Activated naive CD8-positive, alpha-beta T cell treated with anti-CD3 and anti-CD28 coated beads, Interleukin-2, amount 50 U/mL, for 24 hours (primary cell): Measurements from ENCODE around the gene KANK4.

Source experiments
- ATAC-seq: fragments of 150-1000 bp; cut with Tn5 transposase; one replicate; pipeline ENCODE4 v1.10.0; 2021
- DNase-seq: peaks from one replicate; pipeline ENCODE4 v3.0.0; 2021
- H3K27ac Mint-ChIP-seq: one replicate; pipeline ENCODE4 v1.8.0; 2021; ENCODE audit warnings: mild to moderate bottlenecking, mixed read lengths
- H3K27me3 Mint-ChIP-seq: one replicate; pipeline ENCODE4 v1.8.0; 2021; ENCODE audit warnings: mixed read lengths
- H3K36me3 Mint-ChIP-seq: one replicate; pipeline ENCODE4 v1.8.0; 2021; ENCODE audit warnings: low read depth, mixed read lengths
- H3K4me1 Mint-ChIP-seq: one replicate; pipeline ENCODE4 v1.8.0; 2021; ENCODE audit warnings: mixed read lengths
- H3K4me3 Mint-ChIP-seq: one replicate; pipeline ENCODE4 v1.8.0; 2021; ENCODE audit warnings: mild to moderate bottlenecking, moderate library complexity, mixed read lengths
- H3K9me3 Mint-ChIP-seq: one replicate; pipeline ENCODE4 v1.8.0; 2021; ENCODE audit warnings: mixed read lengths

KANK4 gene

GRCh38 chr1:62346886-62347285 is 27.7 kb upstream of the KANK4 start:
- DNase-seq (no peak), ATAC-seq (no peak)
- Mint-ChIP-seq H3K4me3 (no peak overlapping the region), H3K36me3 (no peaks in the 10 kb centered on the region), H3K4me1 (no peaks in the 10 kb centered on the region), H3K27me3 (peaks cover 3% of the 10 kb centered on the region), H3K9me3 (no peaks in the 10 kb centered on the region), H3K27ac (no peak overlapping the region)

GRCh38 chr1:62343911-62344310 is 24.7 kb upstream of the KANK4 start:
- H3K4me3 Mint-ChIP-seq, result no peak overlapping the region
- no peak overlapping the region for H3K27ac Mint-ChIP-seq
- DNase-seq (no peak), ATAC-seq (no peak)
- no peaks in the 10 kb centered on the region for H3K9me3 Mint-ChIP-seq
- H3K27me3 Mint-ChIP-seq, result peaks cover 3% of the 10 kb centered on the region
- H3K36me3 Mint-ChIP-seq, result no peaks in the 10 kb centered on the region
- no peaks in the 10 kb centered on the region for H3K4me1 Mint-ChIP-seq

- H3K9me3 Mint-ChIP-seq, result no peaks in the 10 kb centered on the region
- H3K4me3 Mint-ChIP-seq, result no peak overlapping the region
- H3K4me1 Mint-ChIP-seq, result no peaks in the 10 kb centered on the region
- no peak for DNase-seq
- ATAC-seq, result no peak
- no peaks in the 10 kb centered on the region for H3K36me3 Mint-ChIP-seq
- H3K27ac Mint-ChIP-seq, result no peak overlapping the region
- peaks cover 3% of the 10 kb centered on the region for H3K27me3 Mint-ChIP-seq
Observed at GRCh38 chr1:62342270-62342669, 23.0 kb upstream of the KANK4 start.

GRCh38 chr1:62341615-62342014 is 22.4 kb upstream of the KANK4 start:
- DNase-seq (no peak), ATAC-seq (no peak)
- no peaks in the 10 kb centered on the region for H3K9me3 Mint-ChIP-seq
- H3K4me3 Mint-ChIP-seq, result no peak overlapping the region
- H3K4me1 Mint-ChIP-seq, result no peaks in the 10 kb centered on the region
- no peaks in the 10 kb centered on the region for H3K36me3 Mint-ChIP-seq
- H3K27me3 Mint-ChIP-seq, result peaks cover 3% of the 10 kb centered on the region
- H3K27ac Mint-ChIP-seq, result no peak overlapping the region

- H3K36me3 Mint-ChIP-seq, result no peaks in the 10 kb centered on the region
- H3K4me3 Mint-ChIP-seq, result no peak overlapping the region
- H3K9me3 Mint-ChIP-seq, result no peaks in the 10 kb centered on the region
- no peak for DNase-seq
- no peak for ATAC-seq
- peaks cover 3% of the 10 kb centered on the region for H3K27me3 Mint-ChIP-seq
- H3K4me1 Mint-ChIP-seq, result no peaks in the 10 kb centered on the region
- no peak overlapping the region for H3K27ac Mint-ChIP-seq
Observed at GRCh38 chr1:62341089-62341488, 21.9 kb upstream of the KANK4 start.

- H3K9me3 Mint-ChIP-seq, result no peaks in the 10 kb centered on the region
- H3K36me3 Mint-ChIP-seq, result no peaks in the 10 kb centered on the region
- H3K4me3 Mint-ChIP-seq, result no peak overlapping the region
- H3K27ac Mint-ChIP-seq, result no peak overlapping the region
- peaks cover 3% of the 10 kb centered on the region for H3K4me1 Mint-ChIP-seq
- H3K27me3 Mint-ChIP-seq, result peaks cover 3% of the 10 kb centered on the region
- no peak for ATAC-seq
- DNase-seq, result no peak
Observed at GRCh38 chr1:62337706-62338631, 18.7 kb upstream of the KANK4 start.

- Mint-ChIP-seq H3K4me3 (no peak overlapping the region), H3K27me3 (no peaks in the 10 kb centered on the region), H3K4me1 (peaks cover 3% of the 10 kb centered on the region), H3K36me3 (no peaks in the 10 kb centered on the region), H3K9me3 (no peaks in the 10 kb centered on the region), H3K27ac (no peak overlapping the region)
- DNase-seq (no peak), ATAC-seq (no peak)
Observed at GRCh38 chr1:62336995-62337705, 17.9 kb upstream of the KANK4 start.

- H3K4me1 Mint-ChIP-seq, result peaks cover 3% of the 10 kb centered on the region
- no peak for DNase-seq
- no peaks in the 10 kb centered on the region for H3K27me3 Mint-ChIP-seq
- H3K9me3 Mint-ChIP-seq, result no peaks in the 10 kb centered on the region
- H3K27ac Mint-ChIP-seq, result no peak overlapping the region
- no peaks in the 10 kb centered on the region for H3K36me3 Mint-ChIP-seq
- no peak overlapping the region for H3K4me3 Mint-ChIP-seq
- ATAC-seq, result no peak
Observed at GRCh38 chr1:62336638-62336994, 17.4 kb upstream of the KANK4 start.

- no peaks in the 10 kb centered on the region for H3K27me3 Mint-ChIP-seq
- DNase-seq, result no peak
- H3K36me3 Mint-ChIP-seq, result no peaks in the 10 kb centered on the region
- no peaks in the 10 kb centered on the region for H3K9me3 Mint-ChIP-seq
- no peak for ATAC-seq
- no peak overlapping the region for H3K4me3 Mint-ChIP-seq
- peaks cover 3% of the 10 kb centered on the region for H3K4me1 Mint-ChIP-seq
- H3K27ac Mint-ChIP-seq, result no peak overlapping the region
Observed at GRCh38 chr1:62335656-62336055, 16.4 kb upstream of the KANK4 start.

- ATAC-seq (no peak), DNase-seq (no peak)
- Mint-ChIP-seq H3K9me3 (no peaks in the 10 kb centered on the region), H3K4me1 (peaks cover 3% of the 10 kb centered on the region), H3K27ac (no peak overlapping the region), H3K36me3 (no peaks in the 10 kb centered on the region), H3K27me3 (no peaks in the 10 kb centered on the region), H3K4me3 (no peak overlapping the region)
Observed at GRCh38 chr1:62334434-62334985, 15.3 kb upstream of the KANK4 start.

- Mint-ChIP-seq H3K4me3 (no peak overlapping the region), H3K27ac (no peak overlapping the region), H3K36me3 (no peaks in the 10 kb centered on the region), H3K4me1 (peaks cover 3% of the 10 kb centered on the region), H3K9me3 (no peaks in the 10 kb centered on the region), H3K27me3 (no peaks in the 10 kb centered on the region)
- ATAC-seq (peak; percentile 88), DNase-seq (no peak)
Observed at GRCh38 chr1:62333441-62333840, 14.2 kb upstream of the KANK4 start.

GRCh38 chr1:62327360-62328055 is 8.3 kb upstream of the KANK4 start:
- no peaks in the 10 kb centered on the region for H3K27me3 Mint-ChIP-seq
- no peaks in the 10 kb centered on the region for H3K9me3 Mint-ChIP-seq
- no peak overlapping the region for H3K4me3 Mint-ChIP-seq
- no peak overlapping the region for H3K27ac Mint-ChIP-seq
- no peaks in the 10 kb centered on the region for H3K36me3 Mint-ChIP-seq
- ATAC-seq (no peak), DNase-seq (no peak)
- H3K4me1 Mint-ChIP-seq, result no peaks in the 10 kb centered on the region

GRCh38 chr1:62325681-62326080 is 6.4 kb upstream of the KANK4 start:
- Mint-ChIP-seq H3K4me1 (no peaks in the 10 kb centered on the region), H3K27me3 (peaks cover 2% of the 10 kb centered on the region), H3K27ac (no peak overlapping the region), H3K4me3 (no peak overlapping the region), H3K9me3 (no peaks in the 10 kb centered on the region), H3K36me3 (no peaks in the 10 kb centered on the region)
- ATAC-seq, result no peak
- DNase-seq, result no peak

- Mint-ChIP-seq H3K36me3 (no peaks in the 10 kb centered on the region), H3K4me3 (no peak overlapping the region), H3K4me1 (no peaks in the 10 kb centered on the region), H3K27ac (no peak overlapping the region), H3K9me3 (no peaks in the 10 kb centered on the region), H3K27me3 (peaks cover 8% of the 10 kb centered on the region)
- no peak for ATAC-seq
- DNase-seq, result no peak
Observed at GRCh38 chr1:62325081-62325480, 5.8 kb upstream of the KANK4 start.
